Measurements from ENCODE around the gene NCAPG2.
"Not testable (repeated sequence)": the region's sequence is repeated elsewhere in the genome, so short reads cannot be mapped to it uniquely, and the experiment has no call there.

Gene NCAPG2

DNA sequence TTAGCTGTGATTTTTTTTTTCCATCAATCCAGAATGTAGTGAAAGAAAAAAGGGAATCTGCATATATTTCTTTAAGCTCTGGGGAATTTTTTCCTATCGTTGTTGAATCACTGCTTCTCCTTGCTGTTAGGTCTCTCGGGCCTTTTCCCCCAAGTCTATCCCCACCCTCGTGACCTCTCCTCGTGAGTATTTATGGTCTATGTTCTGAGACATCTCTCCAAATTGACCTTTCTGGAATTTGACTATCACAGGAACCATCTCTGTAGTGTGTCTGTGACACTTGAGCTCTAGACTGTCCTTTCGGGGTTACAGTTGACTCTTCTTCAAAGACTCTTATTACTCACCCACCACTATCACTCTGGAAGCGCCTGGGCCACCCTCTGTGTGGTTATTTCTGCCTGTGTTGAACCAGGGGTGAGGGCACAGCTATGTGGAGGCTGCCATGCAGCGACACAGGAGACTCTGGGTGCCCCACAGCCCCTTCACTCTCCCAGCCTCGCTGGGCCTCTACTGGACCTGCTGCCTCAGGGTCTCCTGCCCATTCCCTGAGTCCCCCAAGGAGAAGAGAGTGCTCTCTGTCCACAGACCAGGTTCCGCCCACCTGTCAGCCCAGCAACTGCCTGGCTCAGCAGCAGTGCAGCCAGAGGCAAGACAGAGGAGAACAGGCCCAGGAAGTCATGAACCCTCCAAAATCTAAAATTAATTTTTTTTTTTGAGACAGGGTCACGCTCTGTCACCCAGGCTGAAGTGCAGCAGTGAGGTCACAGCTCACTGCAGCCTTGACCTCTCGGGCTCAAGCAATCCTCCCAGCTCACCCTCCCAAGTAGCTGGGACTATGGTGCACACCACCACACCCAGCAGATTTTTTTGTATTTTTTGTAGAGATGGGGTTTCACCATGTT lies 71.3 kb downstream of the NCAPG2 start:
- no peak overlapping the region for H3K4me3 ChIP-seq (ENCODE audit: control insufficient read depth, low read depth, low read length)
- DNase-seq (ENCODE audit: low read depth): no peak
- TF ChIP-seq, protein P1, sequence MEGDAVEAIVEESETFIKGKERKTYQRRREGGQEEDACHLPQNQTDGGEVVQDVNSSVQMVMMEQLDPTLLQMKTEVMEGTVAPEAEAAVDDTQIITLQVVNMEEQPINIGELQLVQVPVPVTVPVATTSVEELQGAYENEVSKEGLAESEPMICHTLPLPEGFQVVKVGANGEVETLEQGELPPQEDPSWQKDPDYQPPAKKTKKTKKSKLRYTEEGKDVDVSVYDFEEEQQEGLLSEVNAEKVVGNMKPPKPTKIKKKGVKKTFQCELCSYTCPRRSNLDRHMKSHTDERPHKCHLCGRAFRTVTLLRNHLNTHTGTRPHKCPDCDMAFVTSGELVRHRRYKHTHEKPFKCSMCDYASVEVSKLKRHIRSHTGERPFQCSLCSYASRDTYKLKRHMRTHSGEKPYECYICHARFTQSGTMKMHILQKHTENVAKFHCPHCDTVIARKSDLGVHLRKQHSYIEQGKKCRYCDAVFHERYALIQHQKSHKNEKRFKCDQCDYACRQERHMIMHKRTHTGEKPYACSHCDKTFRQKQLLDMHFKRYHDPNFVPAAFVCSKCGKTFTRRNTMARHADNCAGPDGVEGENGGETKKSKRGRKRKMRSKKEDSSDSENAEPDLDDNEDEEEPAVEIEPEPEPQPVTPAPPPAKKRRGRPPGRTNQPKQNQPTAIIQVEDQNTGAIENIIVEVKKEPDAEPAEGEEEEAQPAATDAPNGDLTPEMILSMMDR (IDR thresholded peaks at IDR 0.05; ENCODE audit: control insufficient read depth, insufficient read depth, low read depth, low read length, missing control alignments): no peak

DNA sequence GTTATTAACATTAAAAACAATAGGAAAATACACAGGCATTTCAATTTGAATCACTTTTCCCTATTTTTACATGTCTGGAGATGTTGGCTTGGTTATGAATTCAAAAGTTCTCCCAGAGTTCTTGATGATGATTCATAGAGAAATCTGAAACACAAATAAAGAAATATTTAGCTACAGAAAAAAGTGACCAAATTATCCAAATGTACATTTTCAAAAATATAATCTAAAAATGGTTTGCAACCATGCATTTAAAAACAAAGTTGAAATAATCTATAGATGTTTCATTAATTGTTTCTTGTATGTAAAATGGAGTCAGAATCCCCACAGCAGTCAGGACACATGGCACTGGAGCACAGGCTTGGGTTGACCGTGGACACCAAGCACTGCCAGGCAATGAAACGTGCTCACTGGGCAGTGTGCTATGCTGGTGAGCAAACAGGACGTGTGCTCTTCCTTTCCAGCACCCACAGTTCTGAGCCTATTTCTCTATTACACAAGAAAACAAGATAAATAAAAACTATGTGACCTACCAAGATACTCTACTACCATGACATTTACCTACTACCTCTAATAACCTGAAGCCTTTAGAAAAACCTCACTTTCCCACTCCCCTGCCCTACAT lies 72.9 kb downstream of the NCAPG2 start:
- TF ChIP-seq, protein P1 (IDR thresholded peaks at IDR 0.05; ENCODE audit: control insufficient read depth, insufficient read depth, low read depth, low read length, missing control alignments): no peak
- no peak overlapping the region for H3K4me3 ChIP-seq (ENCODE audit: control insufficient read depth, low read depth, low read length)
- DNase-seq (ENCODE audit: low read depth): no peak

DNA sequence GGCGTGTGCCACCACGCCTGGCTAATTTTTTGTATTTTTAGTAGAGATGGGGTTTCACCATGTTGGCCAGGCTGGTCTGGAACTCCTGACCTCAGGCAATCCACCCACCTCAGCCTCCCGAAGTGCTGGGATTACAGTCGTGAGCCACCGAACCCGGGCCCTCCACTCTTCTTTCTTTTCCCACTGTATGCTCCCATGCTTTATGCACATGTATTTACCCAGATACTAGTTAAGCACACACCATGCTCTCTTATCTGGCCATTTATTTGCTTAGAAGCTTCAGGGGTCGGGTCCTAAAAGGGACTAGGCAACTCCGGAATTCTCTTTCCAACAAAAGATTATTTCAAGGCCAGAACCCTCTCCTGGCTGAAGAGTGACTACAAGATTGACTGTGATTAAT lies 78.3 kb downstream of the NCAPG2 start:
- H3K4me3 ChIP-seq (ENCODE audit: control insufficient read depth, low read depth, low read length): not testable (repeated sequence)

DNA sequence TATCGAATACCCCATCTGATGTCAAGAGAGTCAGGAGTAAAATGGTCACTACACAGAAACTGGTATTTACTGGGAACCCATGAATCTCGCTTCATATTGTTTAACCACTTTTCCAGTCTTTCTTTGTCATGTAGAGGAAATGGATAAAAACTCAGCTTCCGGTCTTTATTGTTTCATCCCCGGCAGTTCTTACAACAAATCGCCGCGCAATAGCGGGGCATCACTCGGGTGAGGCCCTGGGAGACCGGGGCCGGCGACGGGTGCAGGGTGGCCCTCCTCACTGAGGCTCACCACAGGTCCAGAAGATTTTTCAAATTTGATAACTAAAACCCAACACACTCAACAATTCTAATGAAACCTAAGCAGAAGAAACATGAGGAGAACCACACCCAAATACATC lies 81.4 kb downstream of the NCAPG2 start:
- DNase-seq (ENCODE audit: low read depth): no peak
- H3K4me3 ChIP-seq (ENCODE audit: control insufficient read depth, low read depth, low read length): no peak overlapping the region
- TF ChIP-seq, protein P1 (IDR thresholded peaks at IDR 0.05; ENCODE audit: control insufficient read depth, insufficient read depth, low read depth, low read length, missing control alignments): no peak

More for the DNA sequence above, 78.3 kb downstream of the NCAPG2 start:
- not testable (repeated sequence) for DNase-seq (ENCODE audit: low read depth)

DNA sequence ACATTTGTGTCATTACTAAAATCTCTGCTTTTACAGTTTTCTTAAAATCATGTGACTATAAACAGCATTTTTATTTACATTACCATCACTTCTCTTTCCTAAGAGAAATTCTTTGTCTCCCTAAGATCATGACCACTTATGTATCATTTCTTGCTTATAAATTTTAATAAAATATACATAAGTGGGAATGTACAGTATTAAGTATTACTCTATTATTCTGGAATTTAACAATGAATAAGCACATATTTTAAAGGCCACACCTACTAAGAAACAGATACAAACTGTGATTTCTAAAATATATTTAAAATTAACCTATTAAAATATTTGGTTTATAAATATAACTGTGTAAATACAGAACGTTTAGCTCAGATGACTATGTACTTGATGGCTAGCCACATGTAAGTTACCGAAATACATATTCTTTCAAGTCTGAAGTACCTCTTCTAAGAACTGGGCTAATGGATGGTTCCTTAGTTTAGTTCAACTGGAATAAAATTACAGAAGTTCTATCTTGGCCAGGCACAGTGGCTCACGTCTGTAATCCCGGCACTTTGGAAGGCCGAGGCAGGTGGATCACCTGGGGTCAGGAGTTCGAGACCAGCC lies 83.7 kb downstream of the NCAPG2 start:
- TF ChIP-seq, protein P1 (IDR thresholded peaks at IDR 0.05; ENCODE audit: control insufficient read depth, insufficient read depth, low read depth, low read length, missing control alignments): no peak
- DNase-seq (ENCODE audit: low read depth): no peak
- no peak overlapping the region for H3K4me3 ChIP-seq (ENCODE audit: control insufficient read depth, low read depth, low read length)

DNA sequence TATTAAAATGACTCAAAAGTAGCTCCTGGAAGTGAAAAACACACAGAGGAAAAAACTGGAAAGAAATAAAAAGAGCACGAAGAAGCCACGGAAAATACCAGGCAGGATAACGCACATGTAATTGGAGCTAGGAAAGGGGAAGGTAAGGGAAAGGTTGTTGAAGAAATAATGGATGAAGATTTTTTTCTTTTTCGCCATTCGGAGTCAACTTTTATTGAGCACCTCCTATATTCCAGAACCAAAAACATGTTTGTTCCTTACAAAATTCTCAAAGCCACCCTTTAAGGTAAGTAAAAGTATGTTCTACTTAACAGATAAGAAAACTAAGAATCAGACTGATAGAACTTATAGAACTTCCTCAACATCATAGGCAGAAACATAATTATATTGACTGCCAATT lies 84.2 kb downstream of the NCAPG2 start:
- DNase-seq (ENCODE audit: low read depth): no peak
- no peak overlapping the region for H3K4me3 ChIP-seq (ENCODE audit: control insufficient read depth, low read depth, low read length)
- TF ChIP-seq, protein P1 (IDR thresholded peaks at IDR 0.05; ENCODE audit: control insufficient read depth, insufficient read depth, low read depth, low read length, missing control alignments): no peak

DNA sequence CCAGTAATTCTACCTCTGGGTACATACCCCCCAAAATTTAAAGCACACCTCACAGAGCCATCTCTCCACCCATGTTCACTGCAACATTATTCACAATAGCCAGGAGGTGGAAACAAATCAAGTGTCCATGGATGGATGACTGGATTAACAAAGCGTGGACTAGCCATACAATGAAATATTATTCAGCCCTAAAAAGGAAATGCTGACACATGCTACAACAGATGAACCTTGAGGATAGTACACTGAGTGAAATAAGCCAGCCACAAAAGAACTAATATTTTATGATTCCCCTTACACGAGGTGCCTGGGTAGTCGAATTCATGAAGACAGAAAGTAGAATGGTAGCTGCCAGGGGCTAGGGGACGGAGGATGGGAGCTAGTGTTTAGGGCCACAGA lies 85.9 kb downstream of the NCAPG2 start:
- DNase-seq (ENCODE audit: low read depth): no peak
- TF ChIP-seq, protein P1 (IDR thresholded peaks at IDR 0.05; ENCODE audit: control insufficient read depth, insufficient read depth, low read depth, low read length, missing control alignments): no peak
- no peak overlapping the region for H3K4me3 ChIP-seq (ENCODE audit: control insufficient read depth, low read depth, low read length)
